Measurements from ENCODE around the gene LGMN. TPM values are rescaled to one million over a fixed set of nuclear protein-coding genes. Genes with fewer than 3 reads are reported as not detected.
"Not testable (repeated sequence)": the region's sequence is repeated elsewhere in the genome, so short reads cannot be mapped to it uniquely, and the experiment has no call there.

The LGMN gene
- total RNA-seq, 2 experiments from 2014 or later, result 3.2 to 5.6 TPM

- ATAC-seq (peak; percentile 66), DNase-seq (peak; percentile 41)
- H3K4me1 Mint-ChIP-seq, result peaks cover 11% of the 10 kb centered on the region
- no peak overlapping the region for H3K27ac Mint-ChIP-seq
- H3K9me3 Mint-ChIP-seq (ENCODE audit: low read depth), result peaks cover 3% of the 10 kb centered on the region
- no peak overlapping the region for H3K4me3 Mint-ChIP-seq
- CTCF ChIA-PET, result interaction anchor here (0.6 to 3.9 kb wide), 14 partner anchors 54 to 235 kb away, joined by 3 to 35 read pairs (median 4); no protein-coding TSS in a partner anchor
- POLR2A ChIA-PET, result no interaction called here
- no peaks in the 10 kb centered on the region for H3K27me3 Mint-ChIP-seq
- intact Hi-C loops (cut with DNase I, micrococcal nuclease), result loop anchor here (1.0 kb wide), 2 partner anchors 70 to 97 kb away; no protein-coding TSS in a partner anchor
- no peaks in the 10 kb centered on the region for H3K36me3 Mint-ChIP-seq (ENCODE audit: low read depth)
These were observed 35.5 kb upstream of the LGMN start for GRCh38 chr14:92783813-92784431.

- Mint-ChIP-seq H3K4me3 (no peak overlapping the region), H3K4me1 (peaks cover 11% of the 10 kb centered on the region), H3K27ac (no peak overlapping the region), H3K27me3 (no peaks in the 10 kb centered on the region), H3K36me3 (ENCODE audit: low read depth) (no peaks in the 10 kb centered on the region), H3K9me3 (ENCODE audit: low read depth) (no peaks in the 10 kb centered on the region)
- DNase-seq, result no peak
- POLR2A ChIA-PET, result no interaction called here
- ATAC-seq, result no peak
- intact Hi-C loops (cut with DNase I, micrococcal nuclease), result no loop called here
- CTCF ChIA-PET, result interaction anchor here (0.8 to 3.9 kb wide), 2 partner anchors 64 to 68 kb away, joined by 3 to 35 read pairs; no protein-coding TSS in a partner anchor
These were observed 32.9 kb upstream of the LGMN start for GRCh38 chr14:92781350-92781749.

GRCh38 chr14:92780444-92781232 lies 32.2 kb upstream of the LGMN start:
- intact Hi-C loops (cut with DNase I, micrococcal nuclease), result no loop called here
- peak; percentile 58 for ATAC-seq
- no peaks in the 10 kb centered on the region for H3K27me3 Mint-ChIP-seq
- H3K9me3 Mint-ChIP-seq (ENCODE audit: low read depth), result no peaks in the 10 kb centered on the region
- no peaks in the 10 kb centered on the region for H3K36me3 Mint-ChIP-seq (ENCODE audit: low read depth)
- DNase-seq, result no peak
- no peak overlapping the region for H3K27ac Mint-ChIP-seq
- no peak overlapping the region for H3K4me3 Mint-ChIP-seq
- H3K4me1 Mint-ChIP-seq, result peaks cover 8% of the 10 kb centered on the region
- ChIA-PET CTCF (interaction anchor here (0.8 to 1.8 kb wide), 6 partner anchors 63 to 167 kb away, joined by 3 to 11 read pairs (median 4); no protein-coding TSS in a partner anchor), POLR2A (interaction anchor here (0.6 kb wide), 2 partner anchors 13 to 276 kb away, joined by 3 read pairs; no protein-coding TSS in a partner anchor)

- H3K27ac Mint-ChIP-seq; H3K4me3 Mint-ChIP-seq; H3K27me3 Mint-ChIP-seq; DNase-seq; H3K9me3 Mint-ChIP-seq (ENCODE audit: low read depth); POLR2A ChIA-PET; H3K36me3 Mint-ChIP-seq (ENCODE audit: low read depth); intact Hi-C loops (cut with DNase I, micrococcal nuclease): not testable (repeated sequence)
- peaks cover 18% of the 10 kb centered on the region for H3K4me1 Mint-ChIP-seq
- ATAC-seq, result peak; percentile 34
- CTCF ChIA-PET, result interaction anchor here (0.7 to 1.8 kb wide), 2 partner anchors 65 to 182 kb away, joined by 3 to 11 read pairs; no protein-coding TSS in a partner anchor
These were observed 30.6 kb upstream of the LGMN start for GRCh38 chr14:92778868-92779565.

GRCh38 chr14:92775292-92775691 lies 26.9 kb upstream of the LGMN start:
- intact Hi-C loops (cut with DNase I, micrococcal nuclease); H3K4me3 Mint-ChIP-seq; H3K9me3 Mint-ChIP-seq (ENCODE audit: low read depth); H3K27ac Mint-ChIP-seq; H3K36me3 Mint-ChIP-seq (ENCODE audit: low read depth); H3K27me3 Mint-ChIP-seq; CTCF ChIA-PET; POLR2A ChIA-PET: not testable (repeated sequence)
- H3K4me1 Mint-ChIP-seq, result peaks cover 17% of the 10 kb centered on the region
- peak; percentile 63 for DNase-seq
- ATAC-seq, result peak; percentile 91

GRCh38 chr14:92774572-92774971 lies 26.1 kb upstream of the LGMN start:
- no peak overlapping the region for H3K27ac Mint-ChIP-seq
- intact Hi-C loops (cut with DNase I, micrococcal nuclease), result no loop called here
- no peak for ATAC-seq
- POLR2A ChIA-PET, result no interaction called here
- H3K9me3 Mint-ChIP-seq (ENCODE audit: low read depth), result no peaks in the 10 kb centered on the region
- no peaks in the 10 kb centered on the region for H3K36me3 Mint-ChIP-seq (ENCODE audit: low read depth)
- H3K27me3 Mint-ChIP-seq, result no peaks in the 10 kb centered on the region
- peaks cover 17% of the 10 kb centered on the region for H3K4me1 Mint-ChIP-seq
- CTCF ChIA-PET, result no interaction called here
- no peak overlapping the region for H3K4me3 Mint-ChIP-seq
- no peak for DNase-seq

- H3K27me3 Mint-ChIP-seq, result no peaks in the 10 kb centered on the region
- no peak for DNase-seq
- no peaks in the 10 kb centered on the region for H3K36me3 Mint-ChIP-seq (ENCODE audit: low read depth)
- intact Hi-C loops (cut with DNase I, micrococcal nuclease), result loop anchor here (2.0 kb wide), 2 partner anchors 40 to 42 kb away; no protein-coding TSS in a partner anchor
- POLR2A ChIA-PET, result no interaction called here
- H3K4me3 Mint-ChIP-seq, result no peak overlapping the region
- H3K9me3 Mint-ChIP-seq (ENCODE audit: low read depth), result no peaks in the 10 kb centered on the region
- H3K27ac Mint-ChIP-seq, result no peak overlapping the region
- ATAC-seq, result peak; percentile 38
- peaks cover 25% of the 10 kb centered on the region for H3K4me1 Mint-ChIP-seq
- CTCF ChIA-PET, result no interaction called here
These were observed 22.1 kb upstream of the LGMN start for GRCh38 chr14:92770484-92770883.

GRCh38 chr14:92768795-92769194 lies 20.4 kb upstream of the LGMN start:
- Mint-ChIP-seq H3K4me3 (no peak overlapping the region), H3K27me3 (no peaks in the 10 kb centered on the region), H3K9me3 (ENCODE audit: low read depth) (no peaks in the 10 kb centered on the region), H3K36me3 (ENCODE audit: low read depth) (no peaks in the 10 kb centered on the region), H3K4me1 (peaks cover 16% of the 10 kb centered on the region), H3K27ac (no peak overlapping the region)
- intact Hi-C loops (cut with DNase I, micrococcal nuclease), result loop anchor here in 1 of 2 experiments (2.0 kb wide), 1 partner anchor 20 kb away; the partner anchor contains the start of gene LGMN
- ATAC-seq (no peak), DNase-seq (no peak)
- ChIA-PET POLR2A (no interaction called here), CTCF (no interaction called here)

GRCh38 chr14:92768236-92768635 lies 19.8 kb upstream of the LGMN start:
- CTCF ChIA-PET; H3K36me3 Mint-ChIP-seq (ENCODE audit: low read depth); H3K4me3 Mint-ChIP-seq; H3K27me3 Mint-ChIP-seq; DNase-seq; H3K9me3 Mint-ChIP-seq (ENCODE audit: low read depth); H3K27ac Mint-ChIP-seq: not testable (repeated sequence)
- H3K4me1 Mint-ChIP-seq, result peaks cover 16% of the 10 kb centered on the region
- POLR2A ChIA-PET, result interaction anchor here (0.6 kb wide), 2 partner anchors 12 to 39 kb away, joined by 3 read pairs; no protein-coding TSS in a partner anchor
- intact Hi-C loops (cut with DNase I, micrococcal nuclease), result loop anchor here in 1 of 2 experiments (2.0 kb wide), 1 partner anchor 19 kb away; the partner anchor contains the start of gene LGMN
- ATAC-seq, result peak; percentile 85

GRCh38 chr14:92763666-92764631 lies 15.5 kb upstream of the LGMN start:
- H3K9me3 Mint-ChIP-seq (ENCODE audit: low read depth); POLR2A ChIA-PET; H3K36me3 Mint-ChIP-seq (ENCODE audit: low read depth); H3K27me3 Mint-ChIP-seq; H3K4me3 Mint-ChIP-seq; DNase-seq; intact Hi-C loops (cut with DNase I, micrococcal nuclease); H3K27ac Mint-ChIP-seq: not testable (repeated sequence)
- CTCF ChIA-PET, result interaction anchor here (0.9 to 1.5 kb wide), 3 partner anchors 12 to 77 kb away, joined by 3 to 4 read pairs (median 3); partner anchors contain the start of gene LGMN
- ATAC-seq, result peak; percentile 54
- H3K4me1 Mint-ChIP-seq, result peaks cover 27% of the 10 kb centered on the region

GRCh38 chr14:92760524-92760805 lies 12.0 kb upstream of the LGMN start:
- Mint-ChIP-seq H3K4me3 (no peak overlapping the region), H3K36me3 (ENCODE audit: low read depth) (no peaks in the 10 kb centered on the region), H3K4me1 (peaks cover 20% of the 10 kb centered on the region), H3K9me3 (ENCODE audit: low read depth) (no peaks in the 10 kb centered on the region), H3K27me3 (peaks cover 3% of the 10 kb centered on the region), H3K27ac (no peak overlapping the region)
- no peak for ATAC-seq
- ChIA-PET CTCF (no interaction called here), POLR2A (no interaction called here)
- intact Hi-C loops (cut with DNase I, micrococcal nuclease), result no loop called here
- no peak for DNase-seq

Data from activated CD4-positive, alpha-beta T cell treated with anti-CD3 and anti-CD28 coated beads for 36 hours (primary cell).